GM19193 (cell line): ENCODE results near the gene HTATSF1.

ENCODE experiments used
- POLR2A ChIP-seq: IDR thresholded peaks from 4 replicates; pipeline ENCODE4 v1.6.1; 2011; ENCODE audit not compliant: insufficient read depth, insufficient read length; ENCODE audit errors: extremely low read depth

HTATSF1 gene

GRCh38 chrX:136497556-136498052 is at the start of gene HTATSF1:
HTATSF1 (plus strand) TSS chrX:136497592; CDS start chrX:136497685, 93 bp downstream.
- no peak for TF ChIP-seq POLR2A

- TF ChIP-seq POLR2A, result no peak
These were observed 49.4 kb upstream of the HTATSF1 start for GRCh38 chrX:136447968-136448367.

- no peak for TF ChIP-seq POLR2A
These were observed 47.2 kb upstream of the HTATSF1 start for GRCh38 chrX:136450050-136450830.

- TF ChIP-seq POLR2A, result no peak
These were observed 44.8 kb upstream of the HTATSF1 start for GRCh38 chrX:136452614-136453013.

- TF ChIP-seq POLR2A, result no peak
These were observed 44.3 kb upstream of the HTATSF1 start for GRCh38 chrX:136453114-136453513.

GRCh38 chrX:136453771-136454170 is 43.6 kb upstream of the HTATSF1 start:
- TF ChIP-seq POLR2A, result no peak

GRCh38 chrX:136456133-136456532 is 41.3 kb upstream of the HTATSF1 start:
- no peak for TF ChIP-seq POLR2A

- no peak for TF ChIP-seq POLR2A
These were observed 40.0 kb upstream of the HTATSF1 start for GRCh38 chrX:136457303-136457917.

GRCh38 chrX:136464589-136464988 is 32.8 kb upstream of the HTATSF1 start:
- no peak for TF ChIP-seq POLR2A

- no peak for TF ChIP-seq POLR2A
These were observed 30.1 kb upstream of the HTATSF1 start for GRCh38 chrX:136467303-136467702.

- TF ChIP-seq POLR2A, result no peak
These were observed 28.8 kb upstream of the HTATSF1 start for GRCh38 chrX:136468391-136469103.

GRCh38 chrX:136473663-136474062 is 23.7 kb upstream of the HTATSF1 start:
- no peak for TF ChIP-seq POLR2A

GRCh38 chrX:136475236-136475635 is 22.2 kb upstream of the HTATSF1 start:
- TF ChIP-seq POLR2A, result no peak

GRCh38 chrX:136476501-136476900 is 20.9 kb upstream of the HTATSF1 start:
- TF ChIP-seq POLR2A, result no peak

GRCh38 chrX:136477026-136477425 is 20.4 kb upstream of the HTATSF1 start:
- TF ChIP-seq POLR2A, result no peak
